RCC 7860 (cell line): ENCODE results near the gene METTL26.

Experiments used
- DNase-seq: peaks from one replicate; pipeline ENCODE4 v3.0.0-alpha.2; 2015; ENCODE audit warnings: low spot score
- FAIRE-seq: peaks from 2 replicates; lab custom pipeline; 2012; peaks lifted over from hg19 to GRCh38; lab: Jason Lieb, UNC

METTL26 gene

GRCh38 chr16:675884-676564 lies 39.9 kb upstream of the METTL26 start:
- FAIRE-seq = no peak

DNA sequence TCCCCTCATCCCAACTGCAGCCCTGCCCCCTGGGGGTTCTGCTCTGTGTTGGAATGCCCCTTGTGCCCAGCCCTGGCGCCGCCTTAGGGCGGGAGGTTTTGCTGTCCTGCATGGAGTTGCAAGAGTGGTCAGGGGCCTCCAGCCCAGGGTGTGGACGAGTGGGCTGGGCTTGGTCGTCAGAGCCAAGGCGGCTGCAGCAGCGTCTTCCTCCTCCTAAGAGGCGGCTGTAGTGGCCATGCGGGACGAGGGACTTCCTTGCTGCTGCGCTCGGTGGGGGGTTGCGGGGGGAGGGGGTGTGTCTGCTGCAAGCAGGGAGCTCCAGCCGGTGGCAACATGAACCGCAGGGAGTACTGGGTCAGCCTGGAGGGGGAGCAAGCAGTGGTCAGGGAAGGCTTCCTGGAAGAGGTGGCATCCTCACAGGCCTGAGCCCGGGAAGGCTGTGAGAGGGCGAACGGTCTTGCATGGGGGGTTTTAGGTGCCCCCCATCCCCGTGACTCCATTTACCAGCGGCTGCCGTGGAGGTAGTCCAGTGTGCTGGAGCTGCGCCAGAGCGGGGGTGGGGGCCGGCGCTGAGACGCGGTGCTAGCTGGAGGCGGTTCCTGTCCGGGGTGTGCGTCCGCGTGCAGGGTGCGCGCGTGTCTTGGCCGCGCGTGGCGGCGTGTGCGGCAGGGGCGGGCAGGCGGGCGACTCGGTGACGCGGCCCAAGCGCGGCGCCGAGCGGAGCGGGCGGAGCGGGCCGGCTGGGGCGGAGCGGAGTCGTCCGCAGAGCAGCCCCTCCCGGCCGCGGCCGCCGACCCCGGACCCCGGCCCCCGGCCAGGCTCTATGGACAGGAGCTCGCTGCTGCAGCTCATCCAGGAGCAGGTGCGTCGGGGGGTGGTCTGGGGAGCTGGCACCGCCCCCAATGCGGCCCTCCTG lies 39.1 kb upstream of the METTL26 start, which contains the start of gene RHBDL1:
Gene RHBDL1 (plus strand): TSS at position 704 of the 916 bp plus-strand sequence. CDS start 120 bp downstream, at position 824.
- no peak for FAIRE-seq
- DNase-seq = no peak

More at GRCh38 chr16:675884-676564, 39.9 kb upstream of the METTL26 start:
- no peak for DNase-seq

DNA sequence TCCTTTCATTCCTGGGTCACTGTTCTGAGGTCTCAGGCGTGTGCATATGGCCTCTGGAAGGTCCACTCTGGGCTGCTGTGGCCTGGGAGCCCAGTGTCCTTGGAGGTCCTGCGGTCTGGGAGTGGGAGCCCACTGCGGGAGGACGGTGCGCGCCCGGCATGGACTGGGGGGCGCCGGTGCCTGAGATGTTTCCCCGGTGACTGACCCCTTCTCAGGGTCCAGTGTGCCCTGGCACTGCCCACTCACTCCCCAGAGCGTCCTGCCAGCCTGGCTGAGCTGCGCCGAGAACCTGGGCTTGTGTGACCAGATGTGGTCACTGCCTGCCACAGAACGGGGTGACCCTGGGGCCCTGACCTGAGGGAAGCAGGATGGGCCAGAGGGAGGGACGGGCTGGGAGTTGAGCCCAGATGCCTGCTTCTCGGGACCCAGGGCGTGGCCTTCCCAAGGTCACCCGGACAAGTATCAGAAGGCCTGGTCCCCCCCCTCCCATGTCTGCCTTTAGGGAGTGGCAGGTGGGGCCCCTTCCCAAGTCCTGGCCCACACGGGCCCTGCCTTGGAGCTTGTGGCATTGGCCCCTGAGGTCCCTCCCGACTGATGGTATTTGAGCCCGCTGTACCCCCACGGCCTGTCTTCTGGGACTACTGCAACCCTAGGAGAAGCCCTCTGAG lies 38.2 kb upstream of the METTL26 start:
- DNase-seq (no peak), FAIRE-seq (no peak)

DNA sequence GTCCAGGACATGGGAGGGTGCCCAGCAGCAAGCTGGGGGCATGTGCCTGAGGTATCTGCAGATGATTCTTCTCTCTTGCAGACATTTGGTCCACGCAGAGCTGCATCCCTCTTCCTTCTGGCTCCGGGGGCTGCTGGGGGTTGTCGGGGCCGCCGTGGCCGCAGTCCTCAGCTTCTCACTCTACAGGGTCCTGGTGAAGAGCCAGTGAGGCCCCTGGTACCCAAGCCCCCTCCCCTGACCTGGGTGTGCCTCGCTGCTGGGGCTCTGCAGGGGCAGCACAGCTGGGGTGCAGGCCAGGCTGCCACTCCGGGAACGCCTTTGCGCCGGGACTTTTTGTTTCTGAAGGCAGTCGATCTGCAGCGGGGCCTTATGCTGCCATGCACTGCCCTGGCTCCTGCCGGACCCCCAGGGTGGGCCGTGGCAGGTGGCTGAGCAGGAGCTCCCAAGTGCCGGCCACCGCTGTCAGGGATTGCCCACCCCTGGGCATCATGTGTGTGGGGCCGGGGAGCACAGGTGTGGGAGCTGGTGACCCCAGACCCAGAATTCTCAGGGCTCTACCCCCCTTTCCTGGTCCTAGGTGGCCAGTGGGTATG lies 37.4 kb upstream of the METTL26 start:
- DNase-seq (no peak), FAIRE-seq (no peak)

DNA sequence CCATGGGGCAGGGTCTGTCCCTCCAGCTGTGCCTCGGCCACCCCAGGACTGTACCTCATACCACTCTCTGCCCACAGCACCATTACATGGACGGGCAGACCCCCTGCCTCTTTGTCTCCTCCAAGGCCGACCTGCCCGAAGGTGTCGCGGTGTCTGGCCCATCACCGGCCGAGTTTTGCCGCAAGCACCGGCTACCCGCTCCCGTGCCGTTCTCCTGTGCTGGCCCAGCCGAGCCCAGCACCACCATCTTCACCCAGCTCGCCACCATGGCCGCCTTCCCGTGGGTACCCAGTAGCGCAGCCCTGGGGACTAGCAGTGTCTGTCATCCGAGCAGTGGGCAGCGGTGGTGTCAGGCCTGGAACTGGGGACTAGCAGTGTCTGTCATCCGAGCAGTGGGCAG lies 36.7 kb upstream of the METTL26 start:
- DNase-seq (no peak), FAIRE-seq (no peak)

GRCh38 chr16:672371-672770 lies 36.3 kb upstream of the METTL26 start:
- DNase-seq (no peak), FAIRE-seq (no peak)

- no peak for FAIRE-seq
- DNase-seq = no peak
Measured at GRCh38 chr16:671353-672131, 35.4 kb upstream of the METTL26 start.

GRCh38 chr16:670485-671352 lies 34.6 kb upstream of the METTL26 start:
- DNase-seq = no peak
- no peak for FAIRE-seq

- no peak for FAIRE-seq
- no peak for DNase-seq
Measured at GRCh38 chr16:669666-670065, 33.6 kb upstream of the METTL26 start.

DNA sequence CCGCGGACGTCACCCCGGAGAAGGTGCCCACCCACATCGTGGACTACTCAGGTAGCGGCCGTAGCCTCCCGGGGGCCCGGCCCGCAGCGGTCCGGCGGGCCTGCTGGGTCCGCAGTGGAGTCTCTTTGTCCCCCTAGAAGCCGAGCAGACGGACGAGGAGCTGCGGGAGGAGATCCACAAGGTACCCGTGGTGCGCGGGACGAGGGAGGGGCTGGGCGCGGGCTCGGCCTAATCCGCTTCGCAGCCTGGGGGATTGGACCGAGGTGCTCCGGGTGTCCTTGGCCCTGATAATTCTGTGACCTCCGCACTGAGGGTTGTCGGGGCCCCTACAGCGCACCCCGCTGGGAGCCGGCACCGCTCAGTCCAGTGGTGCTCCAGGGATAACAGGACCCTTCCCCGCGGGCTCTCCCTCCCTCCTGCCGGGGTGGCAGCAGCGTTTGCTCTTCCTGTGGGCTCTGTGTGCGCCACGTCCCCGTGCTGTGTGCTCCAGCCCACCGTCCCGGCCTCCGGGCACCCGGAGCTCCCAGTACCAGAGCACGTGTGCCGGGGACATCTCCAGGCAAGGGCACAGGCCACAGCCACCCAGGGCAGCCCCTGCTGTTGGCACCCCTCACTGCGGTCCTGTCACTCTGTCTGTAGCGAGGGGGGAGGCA lies 32.5 kb upstream of the METTL26 start:
- FAIRE-seq (no peak), DNase-seq (no peak)

DNA sequence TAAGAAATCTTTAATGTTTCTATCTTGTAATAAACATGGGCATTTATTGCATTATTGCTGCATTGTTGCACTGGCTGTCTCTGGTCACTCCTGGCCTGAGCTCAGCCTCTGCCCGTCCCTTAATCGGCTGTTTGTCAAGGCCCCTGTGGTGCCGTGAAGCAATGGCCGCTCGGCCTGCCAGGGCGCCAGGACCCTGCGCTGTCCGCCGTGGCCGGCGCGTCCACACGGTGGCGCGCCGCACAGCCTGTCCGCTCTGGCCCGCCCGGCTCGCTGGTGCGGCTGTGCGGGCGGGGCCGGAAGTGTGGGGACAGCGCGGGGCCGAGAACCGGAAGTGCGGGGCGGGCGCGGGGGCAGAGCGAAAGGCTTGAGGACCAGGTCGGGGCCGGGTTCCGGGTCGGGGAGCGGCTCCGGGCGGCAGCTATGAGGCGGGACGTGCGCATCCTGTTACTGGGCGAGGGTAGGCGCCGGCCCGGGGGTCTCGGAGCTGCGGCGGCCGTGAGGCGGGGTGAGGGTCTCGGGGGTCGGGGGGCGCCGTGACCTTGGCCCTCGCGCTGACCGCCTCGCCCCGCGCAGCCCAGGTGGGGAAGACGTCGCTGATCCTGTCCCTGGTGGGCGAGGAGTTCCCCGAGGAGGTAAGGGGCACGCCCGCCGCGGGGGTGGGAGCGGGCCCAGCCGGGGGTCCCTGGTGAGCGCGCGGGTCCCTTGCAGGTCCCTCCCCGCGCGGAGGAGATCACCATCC lies 31.8 kb upstream of the METTL26 start, which contains the start of gene RHOT2:
Gene RHOT2 (plus strand): TSS at position 353 of the 739 bp plus-strand sequence. CDS start 68 bp downstream, at position 421.
- DNase-seq = peak; percentile 81
- FAIRE-seq = no peak

DNA sequence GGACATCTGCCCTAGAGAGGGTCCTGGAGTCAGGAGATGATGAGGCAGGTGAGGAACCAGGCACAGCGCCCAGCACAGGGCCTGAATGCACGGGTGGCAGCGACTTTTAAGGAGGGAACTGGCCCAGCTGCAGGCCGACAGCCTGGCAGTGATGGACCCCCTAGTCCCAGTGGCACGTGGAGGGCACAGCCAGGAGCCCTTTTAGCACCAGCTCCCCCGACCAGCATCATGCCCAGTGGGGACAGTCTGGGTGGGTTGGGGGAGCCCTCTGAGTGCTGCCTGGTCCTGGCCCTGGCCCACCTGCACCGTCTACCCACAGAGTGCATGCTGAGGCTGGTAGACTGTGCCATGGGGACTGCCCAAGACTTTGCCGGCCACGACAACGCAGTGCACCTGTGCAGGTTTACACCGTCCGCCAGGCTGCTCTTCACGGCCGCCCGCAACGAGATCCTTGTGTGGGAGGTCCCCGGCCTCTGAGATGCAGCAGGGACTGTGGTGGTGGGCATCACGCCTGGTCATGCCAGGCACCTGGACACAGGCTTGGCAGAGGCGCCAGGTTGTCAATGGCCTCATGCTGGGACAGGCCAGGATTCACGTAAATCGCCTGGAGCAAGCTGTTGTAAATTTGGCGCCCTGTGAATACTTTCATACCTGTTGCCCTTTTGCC lies 31.1 kb upstream of the METTL26 start:
- DNase-seq (no peak), FAIRE-seq (no peak)

GRCh38 chr16:666572-666971 lies 30.5 kb upstream of the METTL26 start:
- no peak for DNase-seq
- no peak for FAIRE-seq

DNA sequence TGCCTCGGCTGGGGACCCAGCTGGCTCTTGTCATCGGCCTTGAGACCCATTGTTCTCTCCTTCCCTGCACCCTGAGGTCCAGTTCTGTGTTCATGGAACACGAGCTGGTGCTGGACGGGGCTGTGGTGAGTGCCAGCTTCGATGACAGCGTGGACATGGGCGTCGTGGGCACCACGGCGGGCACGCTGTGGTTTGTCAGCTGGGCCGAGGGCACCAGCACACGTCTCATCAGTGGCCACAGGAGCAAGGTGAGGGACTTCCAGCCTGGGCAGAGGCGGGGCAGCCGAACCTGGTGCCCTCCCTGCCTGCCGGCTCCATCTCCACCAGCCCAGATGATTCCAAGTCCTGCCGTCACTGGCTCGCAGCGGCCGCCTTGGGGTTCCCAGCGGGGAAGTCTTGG lies 26.5 kb upstream of the METTL26 start:
- FAIRE-seq (no peak), DNase-seq (no peak)

DNA sequence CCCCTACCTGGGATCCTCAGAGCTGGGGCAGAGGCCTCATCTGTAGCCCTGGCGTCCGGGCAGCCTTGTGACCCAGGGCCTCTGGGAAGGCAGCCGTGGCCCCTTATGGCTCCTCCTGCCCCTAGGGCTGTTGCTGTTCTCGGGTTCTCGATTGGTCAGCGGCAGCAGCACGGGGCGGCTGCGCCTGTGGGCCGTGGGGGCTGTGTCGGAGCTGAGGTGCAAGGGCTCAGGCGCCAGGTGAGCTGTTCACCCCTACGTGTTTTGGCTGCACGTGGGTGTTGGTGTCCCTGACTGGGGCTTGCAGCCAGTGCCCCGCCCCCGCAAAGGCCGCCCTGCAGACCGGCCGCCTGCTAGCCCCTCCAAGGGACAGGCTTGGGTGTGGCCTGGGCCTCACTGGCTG lies 26.0 kb upstream of the METTL26 start:
- FAIRE-seq (no peak), DNase-seq (no peak)

DNA sequence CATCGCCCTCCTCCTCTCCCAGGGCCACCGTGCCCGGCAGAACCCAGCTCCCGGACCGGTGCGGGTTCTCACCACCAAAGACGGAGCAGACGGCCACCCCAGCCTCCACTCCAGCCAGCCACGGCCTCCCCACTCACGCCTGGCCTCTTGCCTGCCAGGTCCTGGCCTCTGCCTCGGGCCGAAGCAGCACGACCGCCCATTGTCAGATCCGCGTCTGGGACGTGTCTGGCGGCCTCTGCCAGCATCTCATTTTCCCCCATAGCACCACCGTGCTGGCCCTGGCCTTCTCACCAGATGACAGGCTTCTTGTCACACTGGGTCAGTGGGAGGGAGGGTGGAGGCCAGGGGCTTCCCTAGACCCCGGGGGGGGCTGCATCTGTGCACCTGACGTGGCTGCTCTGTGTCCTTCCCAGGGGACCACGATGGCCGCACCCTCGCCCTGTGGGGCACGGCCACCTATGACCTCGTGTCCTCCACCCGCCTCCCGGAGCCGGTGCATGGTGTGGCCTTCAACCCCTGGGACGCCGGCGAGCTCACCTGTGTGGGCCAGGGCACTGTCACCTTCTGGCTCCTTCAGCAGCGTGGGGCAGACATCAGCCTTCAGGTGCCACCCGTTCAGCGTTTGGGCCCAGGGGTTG lies 25.2 kb upstream of the METTL26 start:
- FAIRE-seq (no peak), DNase-seq (no peak)
